ENCODE results near the gene ARFIP1.

- TF ChIP-seq, protein P1, sequence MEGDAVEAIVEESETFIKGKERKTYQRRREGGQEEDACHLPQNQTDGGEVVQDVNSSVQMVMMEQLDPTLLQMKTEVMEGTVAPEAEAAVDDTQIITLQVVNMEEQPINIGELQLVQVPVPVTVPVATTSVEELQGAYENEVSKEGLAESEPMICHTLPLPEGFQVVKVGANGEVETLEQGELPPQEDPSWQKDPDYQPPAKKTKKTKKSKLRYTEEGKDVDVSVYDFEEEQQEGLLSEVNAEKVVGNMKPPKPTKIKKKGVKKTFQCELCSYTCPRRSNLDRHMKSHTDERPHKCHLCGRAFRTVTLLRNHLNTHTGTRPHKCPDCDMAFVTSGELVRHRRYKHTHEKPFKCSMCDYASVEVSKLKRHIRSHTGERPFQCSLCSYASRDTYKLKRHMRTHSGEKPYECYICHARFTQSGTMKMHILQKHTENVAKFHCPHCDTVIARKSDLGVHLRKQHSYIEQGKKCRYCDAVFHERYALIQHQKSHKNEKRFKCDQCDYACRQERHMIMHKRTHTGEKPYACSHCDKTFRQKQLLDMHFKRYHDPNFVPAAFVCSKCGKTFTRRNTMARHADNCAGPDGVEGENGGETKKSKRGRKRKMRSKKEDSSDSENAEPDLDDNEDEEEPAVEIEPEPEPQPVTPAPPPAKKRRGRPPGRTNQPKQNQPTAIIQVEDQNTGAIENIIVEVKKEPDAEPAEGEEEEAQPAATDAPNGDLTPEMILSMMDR (IDR thresholded peaks at IDR 0.05; ENCODE audit: poor library complexity, severe bottlenecking) = no peak
- TF ChIP-seq, protein P2, sequence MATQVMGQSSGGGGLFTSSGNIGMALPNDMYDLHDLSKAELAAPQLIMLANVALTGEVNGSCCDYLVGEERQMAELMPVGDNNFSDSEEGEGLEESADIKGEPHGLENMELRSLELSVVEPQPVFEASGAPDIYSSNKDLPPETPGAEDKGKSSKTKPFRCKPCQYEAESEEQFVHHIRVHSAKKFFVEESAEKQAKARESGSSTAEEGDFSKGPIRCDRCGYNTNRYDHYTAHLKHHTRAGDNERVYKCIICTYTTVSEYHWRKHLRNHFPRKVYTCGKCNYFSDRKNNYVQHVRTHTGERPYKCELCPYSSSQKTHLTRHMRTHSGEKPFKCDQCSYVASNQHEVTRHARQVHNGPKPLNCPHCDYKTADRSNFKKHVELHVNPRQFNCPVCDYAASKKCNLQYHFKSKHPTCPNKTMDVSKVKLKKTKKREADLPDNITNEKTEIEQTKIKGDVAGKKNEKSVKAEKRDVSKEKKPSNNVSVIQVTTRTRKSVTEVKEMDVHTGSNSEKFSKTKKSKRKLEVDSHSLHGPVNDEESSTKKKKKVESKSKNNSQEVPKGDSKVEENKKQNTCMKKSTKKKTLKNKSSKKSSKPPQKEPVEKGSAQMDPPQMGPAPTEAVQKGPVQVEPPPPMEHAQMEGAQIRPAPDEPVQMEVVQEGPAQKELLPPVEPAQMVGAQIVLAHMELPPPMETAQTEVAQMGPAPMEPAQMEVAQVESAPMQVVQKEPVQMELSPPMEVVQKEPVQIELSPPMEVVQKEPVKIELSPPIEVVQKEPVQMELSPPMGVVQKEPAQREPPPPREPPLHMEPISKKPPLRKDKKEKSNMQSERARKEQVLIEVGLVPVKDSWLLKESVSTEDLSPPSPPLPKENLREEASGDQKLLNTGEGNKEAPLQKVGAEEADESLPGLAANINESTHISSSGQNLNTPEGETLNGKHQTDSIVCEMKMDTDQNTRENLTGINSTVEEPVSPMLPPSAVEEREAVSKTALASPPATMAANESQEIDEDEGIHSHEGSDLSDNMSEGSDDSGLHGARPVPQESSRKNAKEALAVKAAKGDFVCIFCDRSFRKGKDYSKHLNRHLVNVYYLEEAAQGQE (IDR thresholded peaks at IDR 0.05; ENCODE audit: borderline replicate concordance) = no peak
These were observed 138.0 kb downstream of the ARFIP1 start for GRCh38 chr4:152917543-152918395.
